ENCODE measurements around the gene CATSPERZ. TPM values are rescaled to one million over a fixed set of nuclear protein-coding genes. Genes with fewer than 3 reads are reported as not detected.

The CATSPERZ gene
- total RNA-seq, 2 donors from 2014 or later = not detected

- Mint-ChIP-seq H3K27ac (no peak overlapping the region), H3K4me3 (no peak overlapping the region), H3K27me3 (ENCODE audit: insufficient read depth) (no peaks in the 10 kb centered on the region), H3K4me1 (no peaks in the 10 kb centered on the region), H3K36me3 (ENCODE audit: low read depth) (peaks cover 59% of the 10 kb centered on the region), H3K9me3 (no peaks in the 10 kb centered on the region)
- Histone ChIP-seq H3K27me3 (ENCODE audit: control insufficient read depth, insufficient read depth, low read length, poor library complexity, severe bottlenecking) (no peaks in the 10 kb centered on the region), H3K27ac (ENCODE audit: low read depth, low read length) (no peak overlapping the region), H3K4me3 (ENCODE audit: low read length) (no peak overlapping the region), H3K9me3 (ENCODE audit: control insufficient read depth, low read length) (no peaks in the 10 kb centered on the region), H3K36me3 (ENCODE audit: control insufficient read depth, insufficient read depth, low read length) (peaks cover 56% of the 10 kb centered on the region), H3K9ac (ENCODE audit: extremely low read depth, low read length, poor library complexity, severe bottlenecking) (no peak overlapping the region), H3K4me1 (ENCODE audit: control insufficient read depth, insufficient read depth, low read length) (no peaks in the 10 kb centered on the region)
- no peak for DNase-seq
- 94 to 97% methylated on average over 36 to 42 of the region's 42 CpGs for WGBS, 2 experiments (ENCODE audit: insufficient coverage in 1 of 2, insufficient read length in 1 of 2)
- no peak for TF ChIP-seq CTCF (conservative IDR thresholded peaks at IDR 0.05)
Measured at GRCh38 chr11:64262271-64263002, 37.7 kb upstream of the CATSPERZ start.

GRCh38 chr11:64263021-64263946 is 36.9 kb upstream of the CATSPERZ start:
- Mint-ChIP-seq H3K27ac (peak overlapping the region; percentile 30), H3K36me3 (ENCODE audit: low read depth) (peaks cover 56% of the 10 kb centered on the region), H3K4me1 (peaks cover 4% of the 10 kb centered on the region), H3K9me3 (no peaks in the 10 kb centered on the region), H3K27me3 (ENCODE audit: insufficient read depth) (no peaks in the 10 kb centered on the region), H3K4me3 (no peak overlapping the region)
- peak; percentile 76 for DNase-seq
- no peak overlapping the region for H3K4me3 ChIP-seq (ENCODE audit: low read length)
- WGBS, 2 experiments (ENCODE audit: insufficient coverage in 1 of 2, insufficient read length in 1 of 2) = 86 to 87% methylated on average over 19 to 29 of the region's 29 CpGs
- H3K27me3 ChIP-seq (ENCODE audit: control insufficient read depth, insufficient read depth, low read length, poor library complexity, severe bottlenecking) = no peaks in the 10 kb centered on the region
- no peaks in the 10 kb centered on the region for H3K4me1 ChIP-seq (ENCODE audit: control insufficient read depth, insufficient read depth, low read length)
- H3K9me3 ChIP-seq (ENCODE audit: control insufficient read depth, low read length) = no peaks in the 10 kb centered on the region
- peaks cover 53% of the 10 kb centered on the region for H3K36me3 ChIP-seq (ENCODE audit: control insufficient read depth, insufficient read depth, low read length)
- TF ChIP-seq CTCF (conservative IDR thresholded peaks at IDR 0.05) = peak; percentile 37
- H3K27ac ChIP-seq (ENCODE audit: low read depth, low read length) = no peak overlapping the region
- no peak overlapping the region for H3K9ac ChIP-seq (ENCODE audit: extremely low read depth, low read length, poor library complexity, severe bottlenecking)

GRCh38 chr11:64263947-64264317 is 36.2 kb upstream of the CATSPERZ start:
- H3K4me3 ChIP-seq (ENCODE audit: low read length) = no peak overlapping the region
- H3K27me3 Mint-ChIP-seq (ENCODE audit: insufficient read depth) = no peaks in the 10 kb centered on the region
- H3K27ac Mint-ChIP-seq = no peak overlapping the region
- no peaks in the 10 kb centered on the region for H3K9me3 Mint-ChIP-seq
- WGBS, 2 experiments (ENCODE audit: insufficient coverage in 1 of 2, insufficient read length in 1 of 2) = 94 to 97% methylated on average over 8 of the region's 8 CpGs
- no peak for DNase-seq
- no peak overlapping the region for H3K9ac ChIP-seq (ENCODE audit: extremely low read depth, low read length, poor library complexity, severe bottlenecking)
- no peak overlapping the region for H3K4me3 Mint-ChIP-seq
- TF ChIP-seq CTCF (conservative IDR thresholded peaks at IDR 0.05) = no peak
- no peak overlapping the region for H3K27ac ChIP-seq (ENCODE audit: low read depth, low read length)
- no peaks in the 10 kb centered on the region for H3K4me1 ChIP-seq (ENCODE audit: control insufficient read depth, insufficient read depth, low read length)
- peaks cover 50% of the 10 kb centered on the region for H3K36me3 ChIP-seq (ENCODE audit: control insufficient read depth, insufficient read depth, low read length)
- H3K4me1 Mint-ChIP-seq = peaks cover 9% of the 10 kb centered on the region
- H3K36me3 Mint-ChIP-seq (ENCODE audit: low read depth) = peaks cover 51% of the 10 kb centered on the region
- no peaks in the 10 kb centered on the region for H3K9me3 ChIP-seq (ENCODE audit: control insufficient read depth, low read length)
- H3K27me3 ChIP-seq (ENCODE audit: control insufficient read depth, insufficient read depth, low read length, poor library complexity, severe bottlenecking) = no peaks in the 10 kb centered on the region

Measured in endodermal cell (in vitro differentiated cells).